Left ventricle myocardium inferior (tissue), 1 donor: Measurements from ENCODE around the gene DPT. TPM values are rescaled to one million over a fixed set of nuclear protein-coding genes. Genes with fewer than 3 reads are reported as not detected.

Experiments
- DNase-seq: peaks from one replicate; pipeline ENCODE4 v3.0.0-alpha.2; 2020
- H3K27ac ChIP-seq: fragments of 200-600 bp; replicated peaks from 2 replicates; pipeline ENCODE4 v1.8.0; 2021
- H3K27me3 ChIP-seq: fragments of 200-600 bp; 2 replicates; pipeline ENCODE4 v1.8.0; 2021; ENCODE audit warnings: low read depth
- H3K36me3 ChIP-seq: fragments of 200-600 bp; 2 replicates; pipeline ENCODE4 v1.8.0; 2021
- H3K4me1 ChIP-seq: fragments of 200-600 bp; 2 replicates; pipeline ENCODE4 v1.8.0; 2021
- H3K4me3 ChIP-seq: fragments of 200-600 bp; 2 replicates; pipeline ENCODE4 v1.8.0; 2021; ENCODE audit warnings: mild to moderate bottlenecking, moderate library complexity
- H3K9me3 ChIP-seq: fragments of 200-600 bp; replicated peaks from 2 replicates; pipeline ENCODE4 v1.8.0; 2021
- intact Hi-C: fragments of 100-400 bp; cut with micrococcal nuclease; formaldehyde crosslinking; loops from one replicate; pipeline ENCODE4 v1.11.0; 2022
- total RNA-seq: library from RNA; stranded (reverse); fragmentation: NEBNext Ultra II Directional; extraction: Animal tissue kit (Norgen Biotek cat#: 25700); gene quantifications from one replicate; pipeline ENCODE4 v1.2.1, GENCODE V29; 2021
- TF ChIP-seq, protein P1 (sequence below): fragments of 200-600 bp; IDR thresholded peaks from 2 replicates; pipeline ENCODE4 v1.8.0; 2021; ENCODE audit warnings: antibody characterized with exemption, mild to moderate bottlenecking, borderline replicate concordance
- donor health status: DM: no; HTN: yes; CAD: no; lungs with severe emphysema.

The DPT gene
- total RNA-seq, 1 donor from 2014 or later = 45.6 TPM

DNA sequence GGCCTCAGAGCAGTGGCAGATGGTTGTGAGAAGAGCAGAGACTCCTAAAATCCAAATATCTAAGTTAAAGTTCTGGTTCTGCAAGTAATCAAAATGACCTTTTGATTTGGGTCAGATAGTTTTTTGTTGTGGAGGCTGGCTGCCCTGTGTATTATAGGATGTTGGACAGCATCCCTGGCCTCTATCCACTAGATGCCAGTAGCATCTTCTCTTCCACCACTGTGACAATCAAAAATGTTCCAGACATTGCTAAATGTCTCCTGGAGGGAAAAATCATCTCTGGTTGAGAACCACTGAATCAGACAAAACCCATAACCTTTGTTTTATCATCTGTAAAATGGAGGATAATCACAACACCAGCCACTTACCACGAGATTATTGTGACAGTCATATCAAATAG is 5.9 kb upstream of the DPT start:
- H3K27ac ChIP-seq = peak overlapping the region; percentile 58
- intact Hi-C loops = no loop called here
- H3K27me3 ChIP-seq = no peaks in the 10 kb centered on the region
- no peak overlapping the region for H3K4me3 ChIP-seq
- no peaks in the 10 kb centered on the region for H3K36me3 ChIP-seq
- no peak for DNase-seq
- TF ChIP-seq, protein P1, sequence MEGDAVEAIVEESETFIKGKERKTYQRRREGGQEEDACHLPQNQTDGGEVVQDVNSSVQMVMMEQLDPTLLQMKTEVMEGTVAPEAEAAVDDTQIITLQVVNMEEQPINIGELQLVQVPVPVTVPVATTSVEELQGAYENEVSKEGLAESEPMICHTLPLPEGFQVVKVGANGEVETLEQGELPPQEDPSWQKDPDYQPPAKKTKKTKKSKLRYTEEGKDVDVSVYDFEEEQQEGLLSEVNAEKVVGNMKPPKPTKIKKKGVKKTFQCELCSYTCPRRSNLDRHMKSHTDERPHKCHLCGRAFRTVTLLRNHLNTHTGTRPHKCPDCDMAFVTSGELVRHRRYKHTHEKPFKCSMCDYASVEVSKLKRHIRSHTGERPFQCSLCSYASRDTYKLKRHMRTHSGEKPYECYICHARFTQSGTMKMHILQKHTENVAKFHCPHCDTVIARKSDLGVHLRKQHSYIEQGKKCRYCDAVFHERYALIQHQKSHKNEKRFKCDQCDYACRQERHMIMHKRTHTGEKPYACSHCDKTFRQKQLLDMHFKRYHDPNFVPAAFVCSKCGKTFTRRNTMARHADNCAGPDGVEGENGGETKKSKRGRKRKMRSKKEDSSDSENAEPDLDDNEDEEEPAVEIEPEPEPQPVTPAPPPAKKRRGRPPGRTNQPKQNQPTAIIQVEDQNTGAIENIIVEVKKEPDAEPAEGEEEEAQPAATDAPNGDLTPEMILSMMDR = peak; percentile 34
- H3K9me3 ChIP-seq = no peaks in the 10 kb centered on the region
- H3K4me1 ChIP-seq = peaks cover 32% of the 10 kb centered on the region

DNA sequence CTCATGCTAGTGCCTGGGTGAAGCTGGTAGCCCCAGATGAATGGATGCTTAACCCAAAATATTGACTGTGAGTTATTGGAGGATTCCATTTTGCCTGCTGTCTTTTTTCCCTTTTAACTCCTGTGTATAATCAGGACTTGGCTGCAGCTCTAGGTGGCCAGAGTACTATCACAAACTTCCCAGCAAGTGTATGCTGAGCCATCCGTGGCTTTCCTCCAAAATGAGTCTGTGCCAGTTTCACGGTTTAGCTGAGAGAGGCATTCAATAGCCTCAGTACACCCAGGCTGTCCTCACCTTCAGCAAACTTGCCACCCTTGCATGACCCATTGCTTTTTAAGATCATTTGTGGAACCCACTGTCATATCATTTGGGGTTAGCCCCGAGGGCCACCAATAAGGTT is 5.3 kb upstream of the DPT start:
- intact Hi-C loops = no loop called here
- TF ChIP-seq, protein P1 = no peak
- Histone ChIP-seq H3K36me3 (no peaks in the 10 kb centered on the region), H3K9me3 (no peaks in the 10 kb centered on the region), H3K4me3 (no peak overlapping the region), H3K4me1 (peaks cover 32% of the 10 kb centered on the region), H3K27ac (peak overlapping the region; percentile 58), H3K27me3 (no peaks in the 10 kb centered on the region)
- DNase-seq = peak; percentile 48

DNA sequence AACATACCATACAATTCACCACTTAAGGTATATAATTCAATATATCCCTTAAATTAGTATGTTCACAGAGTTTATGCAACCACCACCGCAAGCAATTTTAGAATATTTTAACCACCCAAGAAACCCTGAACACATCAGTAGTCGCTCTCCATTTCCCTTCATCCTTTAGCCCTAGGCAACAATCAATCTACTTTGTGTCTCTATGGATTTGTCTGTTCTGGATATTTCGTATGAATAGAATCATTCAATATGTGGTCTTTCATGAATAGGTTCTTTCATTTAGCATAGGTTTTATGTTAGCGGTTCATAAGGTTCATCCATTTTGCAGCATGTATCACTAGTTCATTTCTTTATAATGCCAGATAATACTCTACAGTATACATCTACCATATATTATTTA is 4.2 kb upstream of the DPT start:
- Histone ChIP-seq H3K4me3 (no peak overlapping the region), H3K27ac (no peak overlapping the region), H3K4me1 (peaks cover 29% of the 10 kb centered on the region), H3K27me3 (no peaks in the 10 kb centered on the region), H3K9me3 (no peaks in the 10 kb centered on the region), H3K36me3 (no peaks in the 10 kb centered on the region)
- no peak for DNase-seq
- intact Hi-C loops = no loop called here
- TF ChIP-seq, protein P1 = no peak

DNA sequence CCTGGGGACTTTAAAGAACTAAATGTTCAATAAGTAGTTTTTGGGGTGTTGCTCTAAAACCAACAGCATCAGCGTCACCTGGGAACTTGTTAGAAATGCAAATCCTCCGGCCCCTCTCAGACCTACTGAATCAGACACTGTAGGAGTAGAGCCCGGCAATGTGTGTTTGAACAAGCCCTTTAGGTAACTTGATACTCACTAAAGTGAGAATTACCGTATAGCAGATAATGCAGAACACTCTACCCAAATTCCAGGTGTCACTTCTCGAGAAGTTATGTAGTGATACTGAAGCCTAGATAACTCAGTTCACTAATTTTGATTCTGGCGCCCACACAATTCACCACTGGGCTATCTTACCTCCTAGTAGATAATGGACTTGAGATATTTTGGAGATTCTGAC is 3.7 kb upstream of the DPT start:
- no peak for DNase-seq
- Histone ChIP-seq H3K27ac (no peak overlapping the region), H3K9me3 (no peaks in the 10 kb centered on the region), H3K4me3 (no peak overlapping the region), H3K4me1 (peaks cover 24% of the 10 kb centered on the region), H3K36me3 (no peaks in the 10 kb centered on the region), H3K27me3 (no peaks in the 10 kb centered on the region)
- intact Hi-C loops = no loop called here
- TF ChIP-seq, protein P1 = no peak

DNA sequence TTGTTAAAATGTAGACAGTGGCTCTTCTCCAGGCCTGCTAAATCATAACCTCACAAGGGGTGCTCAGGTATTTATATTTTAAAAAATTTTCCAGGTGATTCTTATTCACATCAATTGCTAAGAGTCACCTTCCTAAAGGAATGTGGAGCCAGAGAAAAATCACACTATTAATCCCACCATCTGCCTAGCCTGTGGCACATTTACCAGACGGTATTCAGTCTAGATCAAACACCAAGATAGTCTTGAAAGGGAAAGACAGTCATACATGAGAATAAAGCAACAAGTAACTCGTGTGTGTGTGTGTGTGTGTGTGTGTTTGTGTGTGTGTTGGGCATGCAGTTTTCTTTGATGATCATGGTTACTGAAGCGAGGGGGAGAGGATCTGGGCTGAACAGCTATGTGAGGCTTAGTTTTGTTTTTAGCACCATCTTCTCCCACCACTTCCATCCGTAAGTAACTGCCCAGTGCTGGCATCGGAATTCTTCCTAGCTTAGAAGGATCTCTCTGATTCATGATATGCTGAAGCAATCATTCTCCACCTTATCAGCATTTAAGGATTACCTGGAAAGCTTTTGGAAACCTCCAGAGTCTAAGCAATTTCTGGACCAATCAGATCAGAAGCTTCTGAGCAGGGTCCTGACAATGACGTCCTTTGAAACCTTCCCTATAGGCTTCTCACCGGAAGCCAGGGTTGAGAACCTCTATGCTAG is 2.4 kb upstream of the DPT start:
- Histone ChIP-seq H3K36me3 (no peaks in the 10 kb centered on the region), H3K9me3 (no peaks in the 10 kb centered on the region), H3K27me3 (no peaks in the 10 kb centered on the region), H3K27ac (no peak overlapping the region), H3K4me1 (peaks cover 17% of the 10 kb centered on the region), H3K4me3 (no peak overlapping the region)
- TF ChIP-seq, protein P1 = no peak
- intact Hi-C loops = no loop called here
- DNase-seq = no peak
